IPS-15b (cell line): Measurements from ENCODE around the gene CYP27C1.
A peak's percentile ranks its signal among the peaks of the same experiment; 100 is the strongest.
"Not testable (repeated sequence)": the region's sequence is repeated elsewhere in the genome, so short reads cannot be mapped to it uniquely, and the experiment has no call there.

Source experiments
- H3K27me3 ChIP-seq: one replicate; pipeline ENCODE4 v1.6.1; 2013; ENCODE audit warnings: low read length; ENCODE audit not compliant: control insufficient read depth, insufficient read depth
- H3K36me3 ChIP-seq: one replicate; pipeline ENCODE4 v1.6.1; 2013; ENCODE audit warnings: low read length; ENCODE audit not compliant: control insufficient read depth, insufficient read depth
- H3K4me1 ChIP-seq: one replicate; pipeline ENCODE4 v1.6.1; 2013; ENCODE audit warnings: mild to moderate bottlenecking, low read length; ENCODE audit not compliant: control insufficient read depth, insufficient read depth
- H3K4me3 ChIP-seq: one replicate; pipeline ENCODE4 v1.5.1; 2013; ENCODE audit warnings: low read depth, low read length
- H3K9ac ChIP-seq: one replicate; pipeline ENCODE4 v1.6.1; 2013; ENCODE audit warnings: low read depth, mild to moderate bottlenecking, low read length
- H3K9me3 ChIP-seq: one replicate; pipeline ENCODE4 v1.6.1; 2013; ENCODE audit warnings: mild to moderate bottlenecking, low read length; ENCODE audit not compliant: control insufficient read depth, insufficient read depth

CYP27C1 gene

GRCh38 chr2:127219171-127220070, 678 bp downstream of the CYP27C1 start:
- Histone ChIP-seq H3K9ac (peak overlapping the region; percentile 26), H3K9me3 (no peaks in the 10 kb centered on the region), H3K36me3 (no peaks in the 10 kb centered on the region), H3K4me3 (peak overlapping the region; percentile 78), H3K4me1 (peaks cover 4% of the 10 kb centered on the region), H3K27me3 (peaks cover 39% of the 10 kb centered on the region)

- peaks cover 4% of the 10 kb centered on the region for H3K4me1 ChIP-seq
- H3K27me3 ChIP-seq, result peaks cover 41% of the 10 kb centered on the region
- no peaks in the 10 kb centered on the region for H3K36me3 ChIP-seq
- peak overlapping the region; percentile 78 for H3K4me3 ChIP-seq
- H3K9ac ChIP-seq, result peak overlapping the region; percentile 26
- H3K9me3 ChIP-seq, result no peaks in the 10 kb centered on the region
These were observed 1.3 kb downstream of the CYP27C1 start for GRCh38 chr2:127218812-127219170.

GRCh38 chr2:127217470-127218325, 2.4 kb downstream of the CYP27C1 start:
- Histone ChIP-seq H3K27me3 (peaks cover 48% of the 10 kb centered on the region), H3K36me3 (no peaks in the 10 kb centered on the region), H3K9ac (no peak overlapping the region), H3K4me1 (peaks cover 4% of the 10 kb centered on the region), H3K9me3 (no peaks in the 10 kb centered on the region), H3K4me3 (peak overlapping the region; percentile 78)

GRCh38 chr2:127216593-127216992, 3.5 kb downstream of the CYP27C1 start:
- H3K27me3 ChIP-seq, result peaks cover 50% of the 10 kb centered on the region
- H3K4me3 ChIP-seq, result no peak overlapping the region
- H3K4me1 ChIP-seq, result peaks cover 4% of the 10 kb centered on the region
- H3K9ac ChIP-seq, result no peak overlapping the region
- H3K36me3 ChIP-seq, result no peaks in the 10 kb centered on the region
- H3K9me3 ChIP-seq, result no peaks in the 10 kb centered on the region

- Histone ChIP-seq H3K27me3 (peaks cover 50% of the 10 kb centered on the region), H3K36me3 (no peaks in the 10 kb centered on the region), H3K4me1 (peaks cover 4% of the 10 kb centered on the region), H3K9me3 (no peaks in the 10 kb centered on the region), H3K4me3 (no peak overlapping the region), H3K9ac (no peak overlapping the region)
These were observed 4.0 kb downstream of the CYP27C1 start for GRCh38 chr2:127216095-127216494.

- H3K4me1 ChIP-seq, H3K36me3 ChIP-seq, H3K9ac ChIP-seq, H3K9me3 ChIP-seq, H3K4me3 ChIP-seq: not testable (repeated sequence)
- H3K27me3 ChIP-seq, result peaks cover 52% of the 10 kb centered on the region
These were observed 5.9 kb downstream of the CYP27C1 start for GRCh38 chr2:127214201-127214600.

GRCh38 chr2:127208313-127208712, 11.8 kb downstream of the CYP27C1 start:
- Histone ChIP-seq H3K27me3 (peaks cover 24% of the 10 kb centered on the region), H3K36me3 (no peaks in the 10 kb centered on the region), H3K4me3 (peak overlapping the region; percentile 35), H3K9ac (no peak overlapping the region), H3K4me1 (peaks cover 12% of the 10 kb centered on the region), H3K9me3 (no peaks in the 10 kb centered on the region)

GRCh38 chr2:127205218-127206125, 14.6 kb downstream of the CYP27C1 start:
- Histone ChIP-seq H3K9ac (no peak overlapping the region), H3K9me3 (no peaks in the 10 kb centered on the region), H3K4me1 (peaks cover 14% of the 10 kb centered on the region), H3K4me3 (peak overlapping the region; percentile 36), H3K27me3 (peaks cover 20% of the 10 kb centered on the region), H3K36me3 (no peaks in the 10 kb centered on the region)

GRCh38 chr2:127201452-127201851, 18.6 kb downstream of the CYP27C1 start:
- no peaks in the 10 kb centered on the region for H3K9me3 ChIP-seq
- no peak overlapping the region for H3K4me3 ChIP-seq
- H3K27me3 ChIP-seq, result peaks cover under 1% of the 10 kb centered on the region
- no peaks in the 10 kb centered on the region for H3K36me3 ChIP-seq
- peaks cover 7% of the 10 kb centered on the region for H3K4me1 ChIP-seq
- H3K9ac ChIP-seq, result no peak overlapping the region

- Histone ChIP-seq H3K4me1 (peaks cover 7% of the 10 kb centered on the region), H3K36me3 (no peaks in the 10 kb centered on the region), H3K4me3 (no peak overlapping the region), H3K9ac (no peak overlapping the region), H3K9me3 (no peaks in the 10 kb centered on the region), H3K27me3 (no peaks in the 10 kb centered on the region)
These were observed 19.1 kb downstream of the CYP27C1 start for GRCh38 chr2:127200962-127201361.

GRCh38 chr2:127199223-127199622, 20.9 kb downstream of the CYP27C1 start:
- no peak overlapping the region for H3K4me3 ChIP-seq
- no peaks in the 10 kb centered on the region for H3K36me3 ChIP-seq
- H3K9me3 ChIP-seq, result no peaks in the 10 kb centered on the region
- H3K9ac ChIP-seq, result no peak overlapping the region
- H3K4me1 ChIP-seq, result peaks cover 10% of the 10 kb centered on the region
- H3K27me3 ChIP-seq, result no peaks in the 10 kb centered on the region
